Fibroblast of skin of back (primary cell): ENCODE results near the gene EHBP1.

Source experiments
- DNase-seq: peaks from one replicate; pipeline ENCODE4 v3.0.0-alpha.2; 2013

Gene EHBP1

GRCh38 chr2:63034526-63034925 is 329.0 kb downstream of the EHBP1 start:
- no peak for DNase-seq

GRCh38 chr2:63035169-63035568 is 329.7 kb downstream of the EHBP1 start:
- no peak for DNase-seq

GRCh38 chr2:63035660-63036059 is 330.1 kb downstream of the EHBP1 start:
- DNase-seq: no peak

- DNase-seq: no peak
Measured at GRCh38 chr2:63038034-63038433, 332.5 kb downstream of the EHBP1 start.

- no peak for DNase-seq
Measured at GRCh38 chr2:63040586-63040985, 335.1 kb downstream of the EHBP1 start.

- DNase-seq: no peak
Measured at GRCh38 chr2:63041592-63041991, 336.1 kb downstream of the EHBP1 start.

GRCh38 chr2:63044362-63045327 is 339.1 kb downstream of the EHBP1 start:
- no peak for DNase-seq

GRCh38 chr2:63046552-63046951 is 341.0 kb downstream of the EHBP1 start:
- DNase-seq: no peak

- no peak for DNase-seq
Measured at GRCh38 chr2:63046961-63047320, 341.4 kb downstream of the EHBP1 start.

- DNase-seq: no peak
Measured at GRCh38 chr2:63047321-63048279, 342.1 kb downstream of the EHBP1 start.

- no peak for DNase-seq
Measured at GRCh38 chr2:63048367-63049171, 343.1 kb downstream of the EHBP1 start.

GRCh38 chr2:63049211-63049969 is 343.9 kb downstream of the EHBP1 start:
- no peak for DNase-seq

GRCh38 chr2:63049970-63050333 is 344.4 kb downstream of the EHBP1 start:
- DNase-seq: no peak

- DNase-seq: peak; percentile 29
Measured at GRCh38 chr2:63050334-63051041, 345.0 kb downstream of the EHBP1 start, which contains the start of gene OTX1. OTX1 (plus strand) TSS chr2:63050830; CDS start chr2:63052991, 2,161 bp downstream.

GRCh38 chr2:63051042-63051794 is 345.7 kb downstream of the EHBP1 start:
- DNase-seq: no peak

GRCh38 chr2:63051795-63052333 is 346.4 kb downstream of the EHBP1 start:
- DNase-seq: no peak

GRCh38 chr2:63052411-63053080 is 347.0 kb downstream of the EHBP1 start:
- no peak for DNase-seq

- no peak for DNase-seq
Measured at GRCh38 chr2:63053081-63053888, 347.8 kb downstream of the EHBP1 start.
